IMR-90 (cell line): Measurements from ENCODE around the gene FAM83F. TPM values are rescaled to one million over a fixed set of nuclear protein-coding genes. Genes with fewer than 3 reads are reported as not detected.

Experiments used
- ATAC-seq: fragments of 200-7000 bp; cut with Tn5 transposase; 2 replicates; pipeline ENCODE4 v1.9.1; 2020; ENCODE audit warnings: low read depth, mild to moderate bottlenecking, moderate library complexity
- BruUV-seq: library from RNA; stranded (reverse); fragments of 400-500 nt; replicated peaks from 2 replicates; lab custom pipeline; 2021; lab: Mats Ljungman, UMichigan
- CTCF ChIA-PET: fragments of 300-600 bp; formaldehyde crosslinking; extraction: SDS; loops from one replicate; lab custom pipeline; 2021; ENCODE audit warnings: antibody characterized with exemption; lab: Yijun Ruan, JAX
- POLR2A ChIA-PET: fragments of 300-600 bp; sonication (Branson Sonifier 250); formaldehyde crosslinking; loops from one replicate; lab custom pipeline; 2022; ENCODE audit warnings: antibody characterized with exemption; ENCODE audit not compliant: unreplicated experiment; lab: Charles Lee
- DNase-seq: peaks from one replicate; pipeline ENCODE4 v3.0.0; 2013
- H2AFZ ChIP-seq: replicated peaks from 2 replicates; pipeline ENCODE3; 2013; ENCODE audit warnings: low read length, mild to moderate bottlenecking; ENCODE audit not compliant: poor library complexity
- H2AK5ac ChIP-seq: 2 replicates; pipeline ENCODE4 v1.6.1; 2013; ENCODE audit warnings: low read depth, low read length, inconsistent platforms
- H2AK9ac ChIP-seq: replicated peaks from 2 replicates; pipeline ENCODE3; 2013; ENCODE audit warnings: mild to moderate bottlenecking, low read depth, low read length, moderate library complexity; ENCODE audit not compliant: poor library complexity
- H2BK120ac ChIP-seq: 2 replicates; pipeline ENCODE4 v1.6.1; 2013; ENCODE audit warnings: low read depth, low read length, inconsistent platforms
- H2BK15ac ChIP-seq: 3 replicates; pipeline ENCODE4 v1.6.1; 2013; ENCODE audit warnings: low read depth, low read length, inconsistent platforms
- H2BK20ac ChIP-seq: 2 replicates; pipeline ENCODE4 v1.6.1; 2013; ENCODE audit warnings: low read depth, mild to moderate bottlenecking, inconsistent platforms, low read length, moderate library complexity
- H2BK5ac ChIP-seq: 2 replicates; pipeline ENCODE4 v1.6.1; 2013; ENCODE audit warnings: mild to moderate bottlenecking, low read depth, low read length, inconsistent platforms; ENCODE audit not compliant: poor library complexity, severe bottlenecking
- H3K14ac ChIP-seq: replicated peaks from 2 replicates; pipeline ENCODE4 v1.6.1; 2013; ENCODE audit warnings: low read depth, low read length, inconsistent platforms
- H3K18ac ChIP-seq: 2 replicates; pipeline ENCODE4 v1.6.1; 2013; ENCODE audit warnings: low read depth, low read length, control low read depth
- H3K23ac ChIP-seq: 2 replicates; pipeline ENCODE4 v1.6.1; 2013; ENCODE audit warnings: low read depth, low read length, inconsistent platforms
- H3K27ac ChIP-seq: 2 replicates; pipeline ENCODE4 v1.5.1; 2013; ENCODE audit warnings: mild to moderate bottlenecking, control low read depth, low read length; ENCODE audit not compliant: insufficient read depth
- H3K27me3 ChIP-seq: 2 replicates; pipeline ENCODE4 v1.6.1; 2013; ENCODE audit warnings: low read length; ENCODE audit not compliant: control insufficient read depth, insufficient read depth
- H3K36me3 ChIP-seq: 2 replicates; pipeline ENCODE4 v1.6.1; 2013; ENCODE audit warnings: low read length, mixed read lengths; ENCODE audit not compliant: control insufficient read depth, insufficient read depth
- H3K4ac ChIP-seq: 2 replicates; pipeline ENCODE4 v1.6.1; 2013; ENCODE audit warnings: low read depth, low read length, inconsistent platforms
- H3K4me1 ChIP-seq: 2 replicates; pipeline ENCODE4 v1.6.1; 2013; ENCODE audit warnings: low read length, mixed read lengths; ENCODE audit not compliant: control insufficient read depth, insufficient read depth
- H3K4me2 ChIP-seq: 2 replicates; pipeline ENCODE4 v1.6.1; 2013; ENCODE audit warnings: low read depth, mild to moderate bottlenecking, control low read depth, low read length, moderate library complexity
- H3K4me3 ChIP-seq: 2 replicates; pipeline ENCODE4 v1.5.1; 2013; ENCODE audit warnings: low read depth, mild to moderate bottlenecking, control low read depth, low read length, moderate library complexity; ENCODE audit not compliant: insufficient read depth
- H3K56ac ChIP-seq: 2 replicates; pipeline ENCODE4 v1.6.1; 2013; ENCODE audit warnings: low read length, inconsistent platforms; ENCODE audit not compliant: insufficient read depth; ENCODE audit errors: extremely low read depth
- H3K79me1 ChIP-seq, 2 experiments: 2 replicates each; pipeline ENCODE4 v1.6.1; 2013; ENCODE audit warnings: low read length in 2 of 2, inconsistent platforms in 1 of 2, low read depth in 1 of 2
- H3K9ac ChIP-seq: 2 replicates; pipeline ENCODE4 v1.6.1; 2013; ENCODE audit warnings: low read depth, low read length, control low read depth
- H3K9me1 ChIP-seq: 2 replicates; pipeline ENCODE4 v1.6.1; 2013; ENCODE audit warnings: low read length, inconsistent platforms; ENCODE audit not compliant: insufficient read depth
- H3K9me3 ChIP-seq: 2 replicates; pipeline ENCODE4 v1.6.1; 2013; ENCODE audit warnings: low read length; ENCODE audit not compliant: control insufficient read depth, insufficient read depth
- H4K20me1 ChIP-seq: 2 replicates; pipeline ENCODE4 v1.6.1; 2013; ENCODE audit warnings: low read length, inconsistent platforms; ENCODE audit not compliant: insufficient read depth
- H4K5ac ChIP-seq: 2 replicates; pipeline ENCODE4 v1.6.1; 2013; ENCODE audit warnings: mild to moderate bottlenecking, low read depth, low read length, control low read depth
- H4K8ac ChIP-seq, 2 experiments: 2 replicates each; pipeline ENCODE4 v1.6.1; 2013; ENCODE audit warnings: low read depth in 2 of 2, low read length in 2 of 2, control low read depth in 1 of 2, inconsistent platforms in 1 of 2
- H4K91ac ChIP-seq: 2 replicates; pipeline ENCODE4 v1.6.1; 2013; ENCODE audit warnings: low read depth, low read length, inconsistent platforms; ENCODE audit not compliant: insufficient read depth
- BHLHE40 ChIP-seq: fragments of 150-350 bp; IDR thresholded peaks from 2 replicates; pipeline ENCODE4 v1.6.1; 2016; ENCODE audit warnings: mild to moderate bottlenecking, low read depth, low read length
- CEBPB ChIP-seq: IDR thresholded peaks from 2 replicates; pipeline ENCODE4 v1.6.1; 2012; ENCODE audit warnings: low read depth, low read length, improper control_type of control experiment
- CHD1 ChIP-seq: IDR thresholded peaks from 2 replicates; pipeline ENCODE4 v1.6.1; 2012; ENCODE audit warnings: low read depth, low read length, improper control_type of control experiment
- FOS ChIP-seq: fragments of 150-350 bp; IDR thresholded peaks from 2 replicates; pipeline ENCODE4 v1.6.1; 2016; ENCODE audit warnings: low read depth, low read length
- MAFK ChIP-seq: IDR thresholded peaks from 2 replicates; pipeline ENCODE4 v1.6.1; 2012; ENCODE audit warnings: low read depth, low read length, improper control_type of control experiment
- MAZ ChIP-seq: IDR thresholded peaks from 2 replicates; pipeline ENCODE4 v1.6.1; 2012; ENCODE audit warnings: low read depth, mild to moderate bottlenecking, low read length, improper control_type of control experiment, moderate library complexity, borderline replicate concordance
- SMC3 ChIP-seq: fragments of 150-350 bp; IDR thresholded peaks from 2 replicates; pipeline ENCODE4 v1.6.1; 2016; ENCODE audit warnings: low read depth, mild to moderate bottlenecking, antibody characterized with exemption, low read length, moderate library complexity
- WGBS, 2 experiments: methylation state at CpG; one replicate each; pipeline versions ENCODE4 v1.1.5 to v1.1.7; 2013; ENCODE audit warnings: missing lambda C conversion rate in 2 of 2; ENCODE audit not compliant: insufficient read length in 1 of 2; ENCODE audit errors: extremely low coverage in 2 of 2; 5-methylcytosine and 5-hydroxymethylcytosine counted together
- dilution Hi-C: fragments of 300-500 bp; cut with HindIII; formaldehyde crosslinking; loops from one replicate; pipeline ENCODE4 v1.14.3; 2018; ENCODE audit warnings: low sequenced_read_pairs; ENCODE audit not compliant: unreplicated experiment
- in situ Hi-C: fragments of 300-500 bp; cut with MboI; formaldehyde crosslinking; loops from 3 replicates; pipeline ENCODE4 v1.14.3; 2019; ENCODE audit warnings: low sequenced_read_pairs, inconsistent platforms, mixed read lengths
- intact Hi-C: fragments of 100-400 bp; cut with micrococcal nuclease; formaldehyde crosslinking; loops from 2 replicates; pipeline ENCODE4 v1.10.0; 2022
- polyA plus RNA-seq, 3 experiments: library from polyadenylated mRNA; depleted of rRNA; stranded (reverse); fragments of >200 nt; gene quantifications; 2 replicates each; pipeline ENCODE4 v1.2.3, GENCODE V29; 2012; ENCODE audit warnings: low replicate concordance in 1 of 3
- total RNA-seq: library from RNA; depleted of rRNA; stranded (reverse); fragments of >200 nt; gene quantifications from 2 replicates; pipeline ENCODE4 v1.2.3, GENCODE V29; 2012
- TF ChIP-seq, protein P1 (sequence below): conservative IDR thresholded peaks from 2 replicates; pipeline ENCODE4 v1.5.1; 2012; ENCODE audit warnings: mild to moderate bottlenecking, low read depth, low read length, improper control_type of control experiment
- TF ChIP-seq, protein P2 (sequence below): fragments of 150-350 bp; IDR thresholded peaks from 2 replicates; pipeline ENCODE4 v1.6.1; 2017; ENCODE audit warnings: mild to moderate bottlenecking, antibody characterized with exemption, low read length, low read depth
- TF ChIP-seq, protein P3 (sequence below): fragments of 150-350 bp; IDR thresholded peaks from 2 replicates; pipeline ENCODE4 v1.6.1; 2016; ENCODE audit warnings: low read depth, mild to moderate bottlenecking, low read length, moderate library complexity, borderline replicate concordance

The FAM83F gene
- total and polyA plus RNA-seq, 2 of the 4 experiments (the other 2 are of a cell fraction), result not detected

DNA sequence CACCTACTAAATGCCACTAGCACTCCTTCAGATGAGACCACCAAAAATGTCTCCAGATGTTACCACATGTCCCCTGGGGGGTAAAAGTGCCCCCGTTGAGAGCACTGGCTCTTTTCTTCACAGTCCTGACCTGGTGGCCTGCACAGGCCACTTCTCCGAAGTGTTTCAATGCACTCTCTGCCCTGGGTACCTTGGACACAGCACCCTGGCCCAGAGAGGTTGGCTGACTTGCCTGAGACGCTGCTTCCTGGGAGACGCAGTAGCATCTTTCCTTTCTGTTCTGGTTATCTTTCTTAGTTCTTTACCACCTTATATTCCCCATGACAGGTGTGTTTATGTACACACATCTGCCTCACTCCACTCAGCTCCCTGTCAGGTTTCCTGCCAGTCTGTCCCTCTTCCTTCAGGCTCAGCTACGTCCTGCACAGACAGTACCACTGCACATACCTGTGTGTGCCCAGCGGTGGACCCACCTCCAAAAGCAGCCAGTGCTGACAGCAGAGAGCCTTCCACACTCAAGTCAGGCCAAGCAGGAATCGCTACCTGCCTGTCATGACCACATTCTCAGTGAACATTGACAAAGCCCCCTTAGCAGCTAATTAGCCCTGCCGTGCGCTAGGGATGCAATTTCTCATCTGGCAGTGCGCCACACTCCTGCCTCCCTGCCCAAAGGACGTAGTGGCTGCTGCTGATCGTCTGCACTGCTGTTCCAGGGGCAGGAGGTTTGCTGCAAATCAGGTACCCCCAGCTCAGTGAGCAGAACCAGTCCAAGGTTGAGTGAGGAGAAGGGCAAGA is 39.0 kb downstream of the FAM83F start:
- no peak overlapping the region for H3K18ac ChIP-seq
- H3K27me3 ChIP-seq, result peaks cover 66% of the 10 kb centered on the region
- no peak overlapping the region for H2BK15ac ChIP-seq
- dilution Hi-C loops (no loop called here), intact Hi-C loops (no loop called here), in situ Hi-C loops (loop anchor here (25.0 kb wide), 1 partner anchor 871 kb away; the partner anchor contains the start of gene CBX7)
- H4K20me1 ChIP-seq, result no peaks in the 10 kb centered on the region
- H2AFZ ChIP-seq, result peak overlapping the region; percentile 7
- H3K14ac ChIP-seq, result no peak overlapping the region
- H2AK9ac ChIP-seq, result no peak overlapping the region
- H2BK20ac ChIP-seq, result no peak overlapping the region
- H3K9me3 ChIP-seq, result no peaks in the 10 kb centered on the region
- no peaks in the 10 kb centered on the region for H3K79me1 ChIP-seq
- no peak overlapping the region for H4K8ac ChIP-seq
- ChIA-PET CTCF (no interaction called here), POLR2A (interaction anchor here (0.5 kb wide), 1 partner anchor 39 kb away, joined by 4 read pairs; no protein-coding TSS in a partner anchor)
- H2AK5ac ChIP-seq, result no peak overlapping the region
- no peak overlapping the region for H3K4me2 ChIP-seq
- H3K36me3 ChIP-seq, result no peaks in the 10 kb centered on the region
- no peak overlapping the region for H3K56ac ChIP-seq
- WGBS, 2 experiments, result 72% methylated on average over 5 of the region's 12 CpGs; no CpG with 5 or more reads in 1 of the 2 experiments
- no peak overlapping the region for H3K9ac ChIP-seq
- no peak overlapping the region for H2BK5ac ChIP-seq
- H2BK120ac ChIP-seq, result no peak overlapping the region
- no peak overlapping the region for H3K27ac ChIP-seq
- no peak overlapping the region for H4K91ac ChIP-seq
- no peak overlapping the region for H3K4ac ChIP-seq
- H3K23ac ChIP-seq, result no peak overlapping the region
- no TSS peak for BruUV-seq
- H3K4me1 ChIP-seq, result no peaks in the 10 kb centered on the region
- TF ChIP-seq FOS (no peak), BHLHE40 (no peak), CEBPB (no peak), MAZ (no peak), MAFK (no peak), CHD1 (no peak), SMC3 (no peak)
- TF ChIP-seq, protein P1, sequence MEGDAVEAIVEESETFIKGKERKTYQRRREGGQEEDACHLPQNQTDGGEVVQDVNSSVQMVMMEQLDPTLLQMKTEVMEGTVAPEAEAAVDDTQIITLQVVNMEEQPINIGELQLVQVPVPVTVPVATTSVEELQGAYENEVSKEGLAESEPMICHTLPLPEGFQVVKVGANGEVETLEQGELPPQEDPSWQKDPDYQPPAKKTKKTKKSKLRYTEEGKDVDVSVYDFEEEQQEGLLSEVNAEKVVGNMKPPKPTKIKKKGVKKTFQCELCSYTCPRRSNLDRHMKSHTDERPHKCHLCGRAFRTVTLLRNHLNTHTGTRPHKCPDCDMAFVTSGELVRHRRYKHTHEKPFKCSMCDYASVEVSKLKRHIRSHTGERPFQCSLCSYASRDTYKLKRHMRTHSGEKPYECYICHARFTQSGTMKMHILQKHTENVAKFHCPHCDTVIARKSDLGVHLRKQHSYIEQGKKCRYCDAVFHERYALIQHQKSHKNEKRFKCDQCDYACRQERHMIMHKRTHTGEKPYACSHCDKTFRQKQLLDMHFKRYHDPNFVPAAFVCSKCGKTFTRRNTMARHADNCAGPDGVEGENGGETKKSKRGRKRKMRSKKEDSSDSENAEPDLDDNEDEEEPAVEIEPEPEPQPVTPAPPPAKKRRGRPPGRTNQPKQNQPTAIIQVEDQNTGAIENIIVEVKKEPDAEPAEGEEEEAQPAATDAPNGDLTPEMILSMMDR, result no peak
- TF ChIP-seq, protein P2, sequence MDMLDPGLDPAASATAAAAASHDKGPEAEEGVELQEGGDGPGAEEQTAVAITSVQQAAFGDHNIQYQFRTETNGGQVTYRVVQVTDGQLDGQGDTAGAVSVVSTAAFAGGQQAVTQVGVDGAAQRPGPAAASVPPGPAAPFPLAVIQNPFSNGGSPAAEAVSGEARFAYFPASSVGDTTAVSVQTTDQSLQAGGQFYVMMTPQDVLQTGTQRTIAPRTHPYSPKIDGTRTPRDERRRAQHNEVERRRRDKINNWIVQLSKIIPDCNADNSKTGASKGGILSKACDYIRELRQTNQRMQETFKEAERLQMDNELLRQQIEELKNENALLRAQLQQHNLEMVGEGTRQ, result no peak
- TF ChIP-seq, protein P3, sequence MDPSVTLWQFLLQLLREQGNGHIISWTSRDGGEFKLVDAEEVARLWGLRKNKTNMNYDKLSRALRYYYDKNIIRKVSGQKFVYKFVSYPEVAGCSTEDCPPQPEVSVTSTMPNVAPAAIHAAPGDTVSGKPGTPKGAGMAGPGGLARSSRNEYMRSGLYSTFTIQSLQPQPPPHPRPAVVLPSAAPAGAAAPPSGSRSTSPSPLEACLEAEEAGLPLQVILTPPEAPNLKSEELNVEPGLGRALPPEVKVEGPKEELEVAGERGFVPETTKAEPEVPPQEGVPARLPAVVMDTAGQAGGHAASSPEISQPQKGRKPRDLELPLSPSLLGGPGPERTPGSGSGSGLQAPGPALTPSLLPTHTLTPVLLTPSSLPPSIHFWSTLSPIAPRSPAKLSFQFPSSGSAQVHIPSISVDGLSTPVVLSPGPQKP, result no peak
- ATAC-seq (no peak), DNase-seq (no peak)
- H3K9me1 ChIP-seq, result no peaks in the 10 kb centered on the region
- H3K4me3 ChIP-seq, result no peak overlapping the region
- H4K5ac ChIP-seq, result no peak overlapping the region
